ENCODE results near the gene TNS2.

GRCh38 chr12:53077030-53077429 lies 27.2 kb downstream of the TNS2 start:
- TF ChIP-seq EZH2phosphoT487 (IDR thresholded peaks at IDR 0.05; ENCODE audit: borderline replicate concordance, low read length) (no peak), EZH2 (IDR thresholded peaks at IDR 0.05; ENCODE audit: low read length, unreplicated experiment) (no peak)
- TF ChIP-seq, protein P1, sequence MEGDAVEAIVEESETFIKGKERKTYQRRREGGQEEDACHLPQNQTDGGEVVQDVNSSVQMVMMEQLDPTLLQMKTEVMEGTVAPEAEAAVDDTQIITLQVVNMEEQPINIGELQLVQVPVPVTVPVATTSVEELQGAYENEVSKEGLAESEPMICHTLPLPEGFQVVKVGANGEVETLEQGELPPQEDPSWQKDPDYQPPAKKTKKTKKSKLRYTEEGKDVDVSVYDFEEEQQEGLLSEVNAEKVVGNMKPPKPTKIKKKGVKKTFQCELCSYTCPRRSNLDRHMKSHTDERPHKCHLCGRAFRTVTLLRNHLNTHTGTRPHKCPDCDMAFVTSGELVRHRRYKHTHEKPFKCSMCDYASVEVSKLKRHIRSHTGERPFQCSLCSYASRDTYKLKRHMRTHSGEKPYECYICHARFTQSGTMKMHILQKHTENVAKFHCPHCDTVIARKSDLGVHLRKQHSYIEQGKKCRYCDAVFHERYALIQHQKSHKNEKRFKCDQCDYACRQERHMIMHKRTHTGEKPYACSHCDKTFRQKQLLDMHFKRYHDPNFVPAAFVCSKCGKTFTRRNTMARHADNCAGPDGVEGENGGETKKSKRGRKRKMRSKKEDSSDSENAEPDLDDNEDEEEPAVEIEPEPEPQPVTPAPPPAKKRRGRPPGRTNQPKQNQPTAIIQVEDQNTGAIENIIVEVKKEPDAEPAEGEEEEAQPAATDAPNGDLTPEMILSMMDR (conservative IDR thresholded peaks at IDR 0.05; ENCODE audit: low read depth, low read length), result no peak

All from PC-3 (cell line).